SU-DHL-6 (cell line): Measurements from ENCODE around the gene SBK3.
A peak's percentile ranks its signal among the peaks of the same experiment; 100 is the strongest.

Experiments used
- H2AFZ ChIP-seq: fragments of 200-600 bp; sonication (generic); 2 replicates; pipeline ENCODE4 v1.6.1; 2014; ENCODE audit warnings: low read depth, mild to moderate bottlenecking, moderate library complexity, mixed read lengths, antibody characterized with exemption, low read length; ENCODE audit not compliant: severe bottlenecking
- H3F3A ChIP-seq: fragments of 200-600 bp; shearing (Covaris generic); 2 replicates; pipeline ENCODE4 v1.6.0; 2016; ENCODE audit warnings: antibody characterized with exemption, mild to moderate bottlenecking; ENCODE audit not compliant: insufficient read depth
- H3K27ac ChIP-seq: fragments of 200-600 bp; sonication (generic); 2 replicates; pipeline ENCODE4 v1.5.1; 2016; ENCODE audit warnings: low read depth, mild to moderate bottlenecking, low read length, moderate library complexity, mixed read lengths
- H3K27me3 ChIP-seq: fragments of 200-600 bp; sonication (generic), shearing (Covaris generic); 2 replicates; pipeline ENCODE4 v1.6.0; 2014; ENCODE audit warnings: mild to moderate bottlenecking, low read length
- H3K36me3 ChIP-seq: fragments of 200-600 bp; sonication (generic); 2 replicates; pipeline ENCODE4 v1.6.1; 2014; ENCODE audit warnings: mild to moderate bottlenecking, low read length, mixed read lengths
- H3K4me2 ChIP-seq: fragments of 300-600, 200-600 bp; shearing (Covaris generic), sonication (generic); 2 replicates; pipeline ENCODE4 v1.6.0; 2014; ENCODE audit warnings: low read length, low read depth, mild to moderate bottlenecking; ENCODE audit not compliant: poor library complexity, severe bottlenecking
- H3K4me3 ChIP-seq: fragments of 200-600 bp; sonication (generic); 2 replicates; pipeline ENCODE4 v1.5.1; 2014; ENCODE audit warnings: antibody characterized with exemption, low read length, mild to moderate bottlenecking, mixed read lengths; ENCODE audit not compliant: insufficient read depth, poor library complexity, severe bottlenecking
- H3K79me2 ChIP-seq: fragments of 200-600 bp; sonication (generic); 2 replicates; pipeline ENCODE4 v1.6.1; 2014; ENCODE audit warnings: mild to moderate bottlenecking, low read length, moderate library complexity; ENCODE audit not compliant: insufficient read depth
- H3K9ac ChIP-seq: fragments of 200-600 bp; sonication (generic); 2 replicates; pipeline ENCODE4 v1.7.0; 2014; ENCODE audit warnings: mild to moderate bottlenecking, low read length
- H3K9me2 ChIP-seq: fragments of 200-600 bp; sonication (generic); replicated peaks from 2 replicates; pipeline ENCODE4 v1.6.1; 2014; ENCODE audit warnings: low read length; ENCODE audit not compliant: insufficient read depth
- H3K9me3 ChIP-seq: fragments of 200-600 bp; sonication (generic); 2 replicates; pipeline ENCODE4 v1.6.1; 2014; ENCODE audit warnings: low read length, mixed read lengths; ENCODE audit not compliant: insufficient read depth
- H4K20me1 ChIP-seq: fragments of 200-600 bp; sonication (generic); 2 replicates; pipeline ENCODE4 v1.6.1; 2014; ENCODE audit warnings: low read depth, mild to moderate bottlenecking, antibody characterized with exemption, low read length, moderate library complexity, mixed read lengths
- CTCF ChIP-seq: fragments of 200-600 bp; sonication (generic); IDR thresholded peaks from one replicate; pipeline ENCODE4 v1.5.1; 2017; ENCODE audit warnings: antibody characterized with exemption, mild to moderate bottlenecking, low read length, moderate library complexity; ENCODE audit not compliant: insufficient read depth, poor library complexity, severe bottlenecking
- EZH2phosphoT487 ChIP-seq: fragments of 200-600 bp; sonication (generic), shearing (Covaris generic); conservative IDR thresholded peaks from 2 replicates; pipeline ENCODE4 v1.6.1; 2018; ENCODE audit warnings: mild to moderate bottlenecking, antibody characterized with exemption, low read length, moderate library complexity, mixed read lengths

The SBK3 gene

GRCh38 chr19:55516878-55517620 is 28.3 kb downstream of the SBK3 start:
- Histone ChIP-seq H3K4me3 (peak overlapping the region; percentile 51), H3K9me2 (no peaks in the 10 kb centered on the region), H3K27me3 (no peaks in the 10 kb centered on the region), H3K9ac (peak overlapping the region; percentile 50; the same call in 1 of the 2 replicates), H3K27ac (no peak overlapping the region), H3K79me2 (no peaks in the 10 kb centered on the region), H3K36me3 (no peaks in the 10 kb centered on the region), H4K20me1 (no peaks in the 10 kb centered on the region), H3K4me2 (peak overlapping the region; percentile 73), H2AFZ (peak overlapping the region; percentile 88), H3F3A (no peaks in the 10 kb centered on the region), H3K9me3 (no peaks in the 10 kb centered on the region)
- TF ChIP-seq EZH2phosphoT487: no peak
- TF ChIP-seq CTCF: peak; percentile 82

- H2AFZ ChIP-seq: no peak overlapping the region
- no peaks in the 10 kb centered on the region for H3K79me2 ChIP-seq
- H3K9me2 ChIP-seq: no peaks in the 10 kb centered on the region
- no peak overlapping the region for H3K9ac ChIP-seq
- H4K20me1 ChIP-seq: no peaks in the 10 kb centered on the region
- H3K4me2 ChIP-seq: no peak overlapping the region
- H3K36me3 ChIP-seq: no peaks in the 10 kb centered on the region
- H3F3A ChIP-seq: no peaks in the 10 kb centered on the region
- no peak overlapping the region for H3K4me3 ChIP-seq
- no peaks in the 10 kb centered on the region for H3K9me3 ChIP-seq
- H3K27ac ChIP-seq: no peak overlapping the region
- TF ChIP-seq CTCF (no peak), EZH2phosphoT487 (no peak)
- H3K27me3 ChIP-seq: no peaks in the 10 kb centered on the region
Observed at GRCh38 chr19:55508120-55508519, 37.2 kb downstream of the SBK3 start.

- Histone ChIP-seq H3K27ac (no peak overlapping the region), H3K4me3 (no peak overlapping the region), H3K79me2 (no peaks in the 10 kb centered on the region), H4K20me1 (no peaks in the 10 kb centered on the region), H3K9me2 (no peaks in the 10 kb centered on the region), H3K9ac (no peak overlapping the region), H3K36me3 (no peaks in the 10 kb centered on the region), H3K27me3 (no peaks in the 10 kb centered on the region), H2AFZ (no peak overlapping the region), H3K4me2 (no peak overlapping the region), H3F3A (no peaks in the 10 kb centered on the region), H3K9me3 (no peaks in the 10 kb centered on the region)
- TF ChIP-seq EZH2phosphoT487 (no peak), CTCF (no peak)
Observed at GRCh38 chr19:55504981-55505380, 40.4 kb downstream of the SBK3 start.
